Measurements from ENCODE around the gene LTV1. TPM values are rescaled to one million over a fixed set of nuclear protein-coding genes. Genes with fewer than 3 reads are reported as not detected.
A peak's percentile ranks its signal among the peaks of the same experiment; 100 is the strongest.
"Not testable (repeated sequence)": the region's sequence is repeated elsewhere in the genome, so short reads cannot be mapped to it uniquely, and the experiment has no call there.

Gene LTV1, protein sequence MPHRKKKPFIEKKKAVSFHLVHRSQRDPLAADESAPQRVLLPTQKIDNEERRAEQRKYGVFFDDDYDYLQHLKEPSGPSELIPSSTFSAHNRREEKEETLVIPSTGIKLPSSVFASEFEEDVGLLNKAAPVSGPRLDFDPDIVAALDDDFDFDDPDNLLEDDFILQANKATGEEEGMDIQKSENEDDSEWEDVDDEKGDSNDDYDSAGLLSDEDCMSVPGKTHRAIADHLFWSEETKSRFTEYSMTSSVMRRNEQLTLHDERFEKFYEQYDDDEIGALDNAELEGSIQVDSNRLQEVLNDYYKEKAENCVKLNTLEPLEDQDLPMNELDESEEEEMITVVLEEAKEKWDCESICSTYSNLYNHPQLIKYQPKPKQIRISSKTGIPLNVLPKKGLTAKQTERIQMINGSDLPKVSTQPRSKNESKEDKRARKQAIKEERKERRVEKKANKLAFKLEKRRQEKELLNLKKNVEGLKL
- 20.7 and 33.1 TPM in 2 replicates for total RNA-seq

DNA sequence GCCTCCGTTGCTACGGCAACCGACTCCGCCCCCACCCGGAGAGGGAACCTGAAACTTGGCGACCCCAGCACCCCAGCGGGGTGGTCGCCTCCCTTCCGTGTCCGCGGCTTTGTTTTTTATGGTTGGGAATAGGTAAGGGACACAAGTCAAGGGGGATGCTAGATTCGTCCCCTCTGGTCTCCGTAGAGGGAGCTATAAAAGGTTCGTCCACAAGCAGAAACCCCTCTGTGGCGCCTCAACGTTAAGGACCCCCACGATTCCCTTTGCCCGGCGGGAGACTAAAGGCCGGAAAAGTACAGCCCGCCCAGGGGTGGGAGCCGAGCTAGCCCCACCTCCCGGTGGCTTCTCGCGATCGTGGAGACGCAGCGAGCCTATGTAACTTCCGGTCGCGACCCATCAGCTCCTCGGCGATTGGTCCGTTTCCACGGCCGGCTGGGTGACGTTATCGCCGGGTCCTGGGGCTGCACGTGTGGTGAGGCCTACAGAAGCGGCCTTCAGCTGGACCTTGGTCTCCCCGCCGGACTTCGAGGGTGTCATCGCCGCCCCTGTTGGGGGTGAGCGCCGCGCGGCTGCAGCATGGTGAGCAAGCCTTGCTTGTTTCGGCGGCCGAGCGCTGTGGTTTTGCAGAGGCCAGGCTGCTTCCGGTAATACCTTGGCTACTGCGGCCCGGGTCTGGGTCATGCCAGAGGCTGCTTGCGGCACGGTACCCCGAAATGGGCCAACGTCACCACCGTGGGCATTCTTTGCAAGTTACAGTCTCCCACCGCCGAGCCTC lies at the start of gene LTV1:
TSS of gene LTV1 (plus strand) at position 437 of the 775 bp plus-strand sequence. CDS start at position 577, 140 bp downstream.
- peak; percentile 89 for DNase-seq (ENCODE audit: low read depth)

- DNase-seq (ENCODE audit: low read depth), result not testable (repeated sequence)
Measured at GRCh38 chr6:143796551-143796950, 46.6 kb upstream of the LTV1 start.

DNA sequence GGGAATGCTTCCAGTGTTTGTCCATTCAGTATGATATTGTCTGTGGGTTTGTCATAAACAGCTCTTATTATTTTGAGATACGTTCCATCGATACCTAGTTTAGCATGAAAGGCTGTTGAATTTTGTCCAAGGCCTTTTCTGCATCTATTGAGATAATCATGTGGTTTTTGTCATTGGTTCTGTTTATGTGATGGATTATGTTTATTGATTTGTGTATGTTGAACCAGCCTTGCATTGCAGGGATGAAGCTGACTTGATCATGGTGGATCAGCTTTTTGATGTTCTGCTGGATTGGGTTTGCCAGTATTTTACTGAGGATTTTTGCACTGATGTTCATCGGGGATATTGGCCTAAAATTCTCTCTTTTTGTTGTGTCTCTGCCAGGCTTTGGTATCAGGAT lies 44.7 kb upstream of the LTV1 start:
- DNase-seq (ENCODE audit: low read depth), result not testable (repeated sequence)

DNA sequence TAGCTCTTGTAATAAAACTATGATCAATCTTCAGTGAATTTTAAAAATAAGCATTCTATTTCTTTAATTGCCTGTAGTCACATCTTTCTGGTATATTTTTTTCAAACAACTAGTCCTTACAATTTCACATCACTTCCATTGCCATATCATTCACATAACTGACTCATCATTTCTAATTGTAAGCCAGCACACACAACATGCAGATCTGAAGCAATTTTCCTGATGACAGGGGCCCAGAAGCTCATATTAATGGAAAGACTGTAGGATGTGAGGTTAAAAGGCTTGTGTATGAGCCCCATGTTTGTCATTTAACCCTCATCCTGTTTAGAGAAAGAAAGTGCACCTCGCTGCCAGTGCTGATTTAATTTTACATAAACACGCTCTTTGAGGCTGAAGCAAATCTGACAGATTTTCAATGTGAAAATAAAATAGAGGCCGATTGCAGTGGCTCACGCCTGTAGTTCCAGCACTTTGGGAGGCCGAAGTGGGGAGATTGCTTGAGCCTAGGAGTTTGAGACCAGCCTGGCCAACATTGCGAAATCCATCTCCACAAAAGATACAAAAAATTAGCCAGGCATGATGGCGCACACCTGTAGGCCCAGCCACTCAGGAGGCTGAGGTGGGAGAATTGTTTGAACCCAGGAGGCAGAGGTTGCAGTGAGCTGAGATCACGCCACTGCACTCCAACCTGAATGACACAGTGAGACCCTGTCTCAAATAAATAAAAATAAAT lies 40.1 kb upstream of the LTV1 start:
- DNase-seq (ENCODE audit: low read depth), result no peak

DNA sequence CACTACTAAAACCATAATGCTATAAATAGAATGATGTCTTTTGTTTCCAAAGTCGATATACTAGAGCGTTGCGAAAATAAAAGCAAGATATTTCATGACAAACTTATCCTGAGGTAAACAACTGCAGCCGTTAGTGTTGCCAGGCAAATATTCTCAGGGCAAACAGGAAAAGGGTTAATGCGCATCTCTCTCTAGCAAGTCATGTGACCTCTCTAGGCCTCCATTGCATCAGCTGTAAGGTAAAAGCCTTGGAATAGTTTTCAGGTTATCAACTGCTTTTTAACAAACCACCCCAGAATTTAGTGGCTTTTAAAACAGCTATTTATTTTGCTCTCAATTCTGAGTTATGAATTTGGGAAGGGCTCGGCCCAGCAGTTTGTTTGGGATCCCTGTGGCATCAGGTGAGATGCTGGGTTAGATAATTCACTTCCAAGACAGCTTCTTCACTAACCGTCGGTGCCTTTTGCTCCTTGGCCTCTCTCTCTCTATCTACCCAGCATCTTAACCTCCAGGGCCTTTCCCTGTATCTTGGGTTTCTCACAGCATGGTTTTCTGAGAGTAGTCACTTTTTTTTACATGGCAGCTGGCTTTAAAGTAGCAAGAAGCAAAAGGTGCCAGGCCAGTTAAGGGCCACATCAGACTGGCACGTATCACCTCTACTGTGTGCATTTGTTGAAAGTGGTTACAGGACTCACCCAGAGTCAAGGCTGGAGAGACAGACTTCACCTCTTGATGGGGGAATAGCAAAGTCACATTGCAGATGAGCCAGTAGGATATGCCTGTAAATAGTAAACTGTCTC lies 39.2 kb upstream of the LTV1 start:
- DNase-seq (ENCODE audit: low read depth), result no peak

- no peak for DNase-seq (ENCODE audit: low read depth)
Measured at GRCh38 chr6:143804835-143805239, 38.3 kb upstream of the LTV1 start.

GRCh38 chr6:143806282-143807102 lies 36.6 kb upstream of the LTV1 start:
- DNase-seq (ENCODE audit: low read depth), result peak; percentile 15

DNA sequence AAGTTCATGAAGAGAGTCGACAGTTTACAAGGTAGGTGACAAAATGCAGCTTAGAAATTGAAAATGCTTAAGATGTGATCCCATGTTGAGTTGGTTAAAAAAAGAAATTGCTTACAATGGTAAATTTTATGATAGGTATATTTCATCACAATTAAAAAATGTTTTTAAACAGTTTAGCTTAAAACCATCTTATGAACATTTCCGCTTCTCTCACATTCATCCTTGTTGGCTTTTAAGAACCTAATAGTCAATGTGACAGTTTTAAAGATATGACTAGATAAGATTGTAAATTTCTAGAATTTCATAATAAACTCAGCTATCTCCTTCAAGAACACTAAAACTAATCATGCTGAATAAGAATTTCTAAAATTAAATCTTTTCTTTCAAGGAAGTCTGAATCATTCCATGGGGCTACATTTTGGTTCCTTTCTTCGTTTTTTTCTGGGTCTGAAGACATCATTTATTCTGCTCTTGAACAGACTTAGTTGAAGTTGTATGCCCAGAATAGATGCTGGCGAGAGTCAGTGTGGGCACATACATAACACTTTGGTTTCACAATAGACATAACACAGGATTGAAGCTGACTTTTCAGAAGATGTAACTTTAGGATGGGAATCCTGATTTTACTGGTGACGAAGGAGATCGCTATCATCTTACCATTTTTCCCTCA lies 35.9 kb upstream of the LTV1 start:
- DNase-seq (ENCODE audit: low read depth), result no peak

GRCh38 chr6:143810745-143811144 lies 32.4 kb upstream of the LTV1 start:
- no peak for DNase-seq (ENCODE audit: low read depth)

DNA sequence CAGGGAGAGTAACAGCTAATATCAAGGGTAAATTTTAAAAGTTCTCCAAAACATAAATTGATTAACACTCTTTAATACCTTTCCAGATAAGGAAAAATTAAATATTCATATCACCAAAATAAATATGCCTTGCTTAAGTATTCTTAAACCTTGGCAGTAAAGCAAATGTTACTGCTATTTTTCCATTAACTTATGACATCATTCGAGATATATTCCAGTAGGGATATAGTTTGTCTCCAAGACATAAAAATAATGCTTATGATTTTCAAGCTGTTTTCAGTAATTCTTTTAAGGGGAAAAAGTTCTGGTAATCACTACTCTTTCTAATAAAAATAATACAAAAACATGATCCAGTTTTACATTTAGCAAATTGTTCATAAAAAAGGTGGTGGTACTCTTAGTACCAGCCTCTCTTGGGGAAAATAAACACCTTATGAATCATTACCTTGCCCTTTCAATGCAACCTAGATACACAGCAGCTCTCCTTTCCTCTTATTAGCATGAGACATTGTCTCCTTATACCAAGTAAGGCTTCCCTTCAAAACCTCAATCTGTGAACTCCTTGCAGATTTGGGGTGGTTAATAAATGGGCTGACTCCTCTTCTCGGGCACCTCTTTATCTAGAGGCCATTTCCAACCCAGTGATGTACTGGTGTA lies 31.5 kb upstream of the LTV1 start:
- peak; percentile 16 for DNase-seq (ENCODE audit: low read depth)

DNA sequence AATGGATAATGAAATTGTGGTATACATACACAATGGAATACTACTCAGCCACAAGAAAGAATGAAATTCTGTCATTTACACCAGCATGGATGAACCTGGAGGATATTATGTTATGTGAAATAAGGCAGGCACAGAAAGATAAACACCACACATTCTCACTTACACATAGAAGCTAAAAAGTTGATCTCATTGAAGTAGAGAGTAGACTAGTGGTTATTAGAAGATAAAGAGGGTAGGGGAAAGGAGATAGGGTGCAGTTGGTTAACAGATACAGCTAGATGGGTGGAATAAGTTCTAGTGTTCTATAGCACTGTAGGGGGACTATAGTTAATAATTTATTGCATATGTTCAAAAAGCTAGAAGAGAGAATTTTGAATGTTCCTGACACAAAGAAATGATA lies 25.5 kb upstream of the LTV1 start:
- DNase-seq (ENCODE audit: low read depth), result no peak

GRCh38 chr6:143821359-143821758 lies 21.8 kb upstream of the LTV1 start:
- DNase-seq (ENCODE audit: low read depth), result no peak

GRCh38 chr6:143822584-143823024 lies 20.5 kb upstream of the LTV1 start:
- DNase-seq (ENCODE audit: low read depth), result peak; percentile 57

GRCh38 chr6:143823548-143823947 lies 19.6 kb upstream of the LTV1 start:
- DNase-seq (ENCODE audit: low read depth), result peak; percentile 11

DNA sequence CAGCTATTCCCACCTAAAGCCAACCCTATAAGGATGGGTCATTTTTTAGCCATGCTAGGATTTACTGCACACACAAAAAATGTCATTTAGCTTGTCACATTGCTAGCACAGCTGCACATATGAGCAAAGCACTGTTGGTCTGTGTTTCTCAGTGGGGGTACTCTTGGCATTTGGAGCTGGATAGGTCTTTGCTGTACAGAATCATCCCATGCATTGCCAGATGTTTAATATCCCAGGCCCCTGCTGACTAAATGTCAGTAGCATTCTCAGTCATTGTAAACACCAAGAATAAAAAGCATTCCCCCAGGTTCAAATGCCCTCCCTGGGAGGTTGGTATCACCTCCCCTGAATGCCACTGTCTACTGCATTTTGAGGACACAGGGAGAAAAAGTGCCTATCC lies 14.6 kb upstream of the LTV1 start:
- DNase-seq (ENCODE audit: low read depth), result no peak

DNA sequence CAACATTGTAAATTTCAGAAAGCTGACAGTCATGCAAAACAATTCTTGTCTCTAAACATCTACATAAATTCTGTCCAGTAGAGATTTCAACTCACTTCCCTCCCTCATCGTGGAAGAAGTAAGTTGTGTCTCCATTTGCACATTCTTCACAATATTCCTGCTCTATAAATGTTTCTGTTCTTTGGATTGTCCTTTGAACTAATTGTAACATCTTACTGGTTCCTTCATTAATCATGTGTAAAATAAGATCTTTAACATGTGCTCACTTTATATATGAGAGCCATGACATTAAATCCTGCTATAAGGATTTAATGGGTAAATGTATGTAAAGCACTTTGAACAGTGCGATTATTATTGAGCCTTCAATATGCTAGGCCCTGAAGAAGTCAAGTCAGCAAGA lies 7.0 kb upstream of the LTV1 start:
- no peak for DNase-seq (ENCODE audit: low read depth)

DNA sequence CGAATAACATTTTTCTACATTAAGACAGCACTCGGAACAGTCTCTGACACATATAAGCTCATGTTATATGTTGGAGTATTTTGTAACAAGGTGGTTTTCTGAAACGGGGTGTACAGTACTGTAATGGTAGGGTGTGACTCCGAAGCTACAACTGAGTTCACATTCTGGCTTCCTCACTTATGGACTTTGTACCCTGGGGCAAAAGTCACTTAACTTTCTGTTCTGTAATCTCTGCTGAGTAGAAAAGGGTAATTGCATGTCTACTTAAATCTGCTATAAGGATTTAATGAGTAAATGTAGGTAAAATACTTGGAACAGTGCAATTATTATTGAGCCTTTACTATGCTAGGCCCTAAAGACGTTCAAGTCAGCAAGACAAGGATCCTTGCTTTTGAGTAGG lies 4.7 kb upstream of the LTV1 start:
- DNase-seq (ENCODE audit: low read depth), result no peak

GRCh38 chr6:143839196-143839595 lies 3.9 kb upstream of the LTV1 start:
- no peak for DNase-seq (ENCODE audit: low read depth)

DNA sequence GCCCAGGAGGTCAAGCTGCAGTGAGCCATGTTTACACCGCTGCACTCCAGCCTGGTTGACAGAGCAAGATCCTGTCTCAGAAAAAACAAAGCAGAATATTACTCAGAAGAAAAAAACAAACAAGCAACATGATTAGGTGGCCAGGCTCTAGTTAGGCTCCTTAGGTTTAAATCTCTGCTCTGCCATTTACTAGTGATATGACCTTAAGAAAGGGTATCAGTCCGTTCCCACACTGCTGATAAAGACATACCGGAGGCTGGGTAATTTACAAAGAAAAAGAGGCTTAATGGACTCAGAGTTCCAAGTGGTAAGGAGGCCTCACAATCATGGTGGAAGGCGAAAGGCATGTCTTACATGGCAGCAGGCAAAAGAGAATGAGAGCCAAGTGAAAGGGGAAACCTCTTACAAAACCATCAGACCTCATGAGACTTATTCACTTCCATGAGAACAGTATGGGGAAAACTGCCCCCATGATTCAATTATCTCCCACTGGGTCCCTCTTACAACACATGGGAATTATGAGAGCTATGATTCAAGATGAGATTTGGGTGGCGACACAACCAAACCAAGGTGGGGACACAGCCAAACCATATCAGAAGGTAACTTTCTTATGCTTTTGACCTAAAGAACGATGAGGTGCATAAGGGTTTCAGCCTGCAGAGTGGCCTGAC lies 2.4 kb upstream of the LTV1 start:
- no peak for DNase-seq (ENCODE audit: low read depth)
